Tibial nerve (tissue), 3 donors: ENCODE results near the gene MADD.

Source experiments
- CTCF ChIP-seq, 5 experiments: fragments of 200-600 bp in 3 of 5; fragments of 450-650 bp in 2 of 5; sonication (generic) in 3 of 5; IDR thresholded peaks; one replicate each; pipeline ENCODE4 v1.5.1; 2016 to 2019; ENCODE audit warnings: antibody characterized with exemption in 5 of 5, mild to moderate bottlenecking in 3 of 5, moderate library complexity in 2 of 5
- POLR2A ChIP-seq, 2 donors: fragments of 450-650 bp; IDR thresholded peaks; one replicate each; pipeline ENCODE4 v1.6.1; 2017; ENCODE audit warnings: antibody characterized with exemption in 2 of 2, mild to moderate bottlenecking in 2 of 2, moderate library complexity in 2 of 2

GRCh38 chr11:47271328-47271727 lies 1.4 kb downstream of the MADD start:
- no peak for TF ChIP-seq POLR2A (IDR thresholded peaks at IDR 0.05)
- no peak for TF ChIP-seq CTCF (IDR thresholded peaks at IDR 0.05)
